Keratinocyte (primary cell): ENCODE results near the gene HESX1. TPM values are rescaled to one million over a fixed set of nuclear protein-coding genes. Genes with fewer than 3 reads are reported as not detected.

Experiments used
- DNase-seq: peaks from one replicate; pipeline ENCODE4 v3.0.0-alpha.2; 2011; ENCODE audit warnings: low read depth, missing footprints, low spot score
- FAIRE-seq: peaks from 2 replicates; lab custom pipeline; 2011; peaks lifted over from hg19 to GRCh38; lab: Jason Lieb, UNC
- H2AFZ ChIP-seq: 2 replicates; pipeline ENCODE4 v1.6.0; 2012; ENCODE audit warnings: low read length, control low read depth, inconsistent platforms; ENCODE audit not compliant: control insufficient read depth
- H3K27ac ChIP-seq: 2 replicates; pipeline ENCODE4 v1.5.1; 2011; ENCODE audit warnings: low read length; ENCODE audit not compliant: control insufficient read depth, insufficient read depth
- H3K27me3 ChIP-seq: 3 replicates; pipeline ENCODE4 v1.6.0; 2011; ENCODE audit warnings: low read length; ENCODE audit not compliant: control insufficient read depth, insufficient read depth; ENCODE audit errors: extremely low read depth
- H3K36me3 ChIP-seq, 2 experiments: 2 replicates in 1 of 2; 3 replicates in 1 of 2; pipeline ENCODE4 v1.5.1; 2011; ENCODE audit warnings: low read length in 2 of 2, mild to moderate bottlenecking in 1 of 2; ENCODE audit not compliant: control insufficient read depth in 2 of 2, insufficient read depth in 2 of 2; ENCODE audit errors: extremely low read depth in 1 of 2
- H3K4me1 ChIP-seq: 3 replicates; pipeline ENCODE4 v1.5.1; 2011; ENCODE audit warnings: low read length; ENCODE audit not compliant: control insufficient read depth, insufficient read depth; ENCODE audit errors: extremely low read depth
- H3K4me2 ChIP-seq: 3 replicates; pipeline ENCODE4 v1.6.0; 2011; ENCODE audit warnings: low read depth, low read length; ENCODE audit not compliant: control insufficient read depth, insufficient read depth; ENCODE audit errors: extremely low read depth
- H3K4me3 ChIP-seq, 3 experiments: fragments of 200-600 bp in 1 of 3; sonication (generic) in 1 of 3; 2 replicates in 2 of 3; 3 replicates in 1 of 3; pipeline ENCODE4 v1.5.1; 2011 to 2016; ENCODE audit warnings: low read length in 3 of 3, mild to moderate bottlenecking in 3 of 3, control low read depth in 2 of 3, inconsistent platforms in 1 of 3, low read depth in 1 of 3, mixed read lengths in 1 of 3, mixed run types in 1 of 3, moderate library complexity in 1 of 3; ENCODE audit not compliant: control insufficient read depth in 2 of 3, insufficient read depth in 2 of 3; ENCODE audit errors: extremely low read depth in 1 of 3
- H3K79me2 ChIP-seq: 2 replicates; pipeline ENCODE4 v1.6.0; 2012; ENCODE audit warnings: low read length; ENCODE audit not compliant: control insufficient read depth, insufficient read depth
- H3K9ac ChIP-seq: 3 replicates; pipeline ENCODE4 v1.6.0; 2011; ENCODE audit warnings: low read length; ENCODE audit not compliant: control insufficient read depth, insufficient read depth; ENCODE audit errors: extremely low read depth
- H3K9me1 ChIP-seq: 3 replicates; pipeline ENCODE4 v1.6.0; 2011; ENCODE audit warnings: low read length; ENCODE audit not compliant: control insufficient read depth, insufficient read depth; ENCODE audit errors: extremely low read depth
- H3K9me3 ChIP-seq: 2 replicates; pipeline ENCODE4 v1.5.1; 2012; ENCODE audit warnings: low read depth, low read length; ENCODE audit not compliant: control insufficient read depth
- H4K20me1 ChIP-seq: 3 replicates; pipeline ENCODE4 v1.6.0; 2011; ENCODE audit warnings: low read length; ENCODE audit not compliant: control insufficient read depth, insufficient read depth; ENCODE audit errors: extremely low read depth
- CTCF ChIP-seq, 3 experiments: IDR thresholded peaks in 1 of 3; conservative IDR thresholded peaks in 1 of 3; optimal IDR thresholded peaks in 1 of 3; 2 replicates in 2 of 3; 3 replicates in 1 of 3; pipeline versions ENCODE3 to v1.5.1; 2011; ENCODE audit warnings: low read length in 3 of 3, mild to moderate bottlenecking in 3 of 3, moderate library complexity in 2 of 3, control low read depth in 1 of 3, inconsistent platforms in 1 of 3; ENCODE audit not compliant: insufficient read depth in 2 of 3; ENCODE audit errors: extremely low read depth in 1 of 3
- EZH2 ChIP-seq: IDR thresholded peaks from one replicate; pipeline ENCODE4 v1.6.1; 2012; ENCODE audit warnings: inconsistent platforms, mild to moderate bottlenecking, low read length, moderate library complexity
- dilution Hi-C: fragments of 300-500 bp; cut with MboI; formaldehyde crosslinking; loops from one replicate; pipeline ENCODE4 v1.7.0; 2020; ENCODE audit warnings: low sequenced_read_pairs; ENCODE audit not compliant: extremely low pct_ligation_motif_present
- polyA plus RNA-seq, 5 experiments: library from polyadenylated mRNA; depleted of rRNA in 3 of 5; stranded (reverse) in 3 of 5; stranded (forward) in 1 of 5; unstranded in 1 of 5; fragments of >200 nt; gene quantifications; 1 replicate in 1 of 5; 2 replicates in 3 of 5; 3 replicates in 1 of 5; pipeline versions ENCODE4 v1.2.1 to v1.2.3, GENCODE V29; 2011 to 2012; ENCODE audit warnings: missing spikeins in 2 of 5, low read depth in 1 of 5, low replicate concordance in 1 of 5

Gene HESX1
- polyA plus RNA-seq, 1 donor (not counting 4 experiments of a cell fraction or from before 2014, with no cell fraction given) = 0.29 TPM

GRCh38 chr3:57169872-57170623, 29.7 kb downstream of the HESX1 start:
- Histone ChIP-seq H4K20me1 (no peaks in the 10 kb centered on the region), H3K4me1 (peaks cover 8% of the 10 kb centered on the region), H3K9me1 (no peaks in the 10 kb centered on the region), H3K79me2 (no peaks in the 10 kb centered on the region), H3K9me3 (no peaks in the 10 kb centered on the region), H3K27ac (peak overlapping the region; percentile 31), H2AFZ (peak overlapping the region; percentile 98), H3K9ac (peak overlapping the region; percentile 67), H3K4me3 (peak overlapping the region; percentile 35 to 76 (median 63)), H3K4me2 (peak overlapping the region; percentile 94), H3K27me3 (peaks cover 9% of the 10 kb centered on the region), H3K36me3 (no peaks in the 10 kb centered on the region)
- dilution Hi-C loops = no loop called here
- no peak for FAIRE-seq
- peak; percentile 25 for DNase-seq
- TF ChIP-seq CTCF (optimal IDR thresholded peaks at IDR 0.05 in 1 of 3, IDR thresholded peaks at IDR 0.05 in 1 of 3, conservative IDR thresholded peaks at IDR 0.05 in 1 of 3; ENCODE audit: extremely low read depth in 1 of 3, insufficient read depth in 2 of 3, low read length in 3 of 3) (peak; percentile 73 to 88 (median 83)), EZH2 (no peak)

- no peaks in the 10 kb centered on the region for H3K9me3 ChIP-seq
- no peak for TF ChIP-seq CTCF (optimal IDR thresholded peaks at IDR 0.05 in 1 of 3, IDR thresholded peaks at IDR 0.05 in 1 of 3, conservative IDR thresholded peaks at IDR 0.05 in 1 of 3; ENCODE audit: extremely low read depth in 1 of 3, insufficient read depth in 2 of 3, low read length in 3 of 3)
- no peak for TF ChIP-seq EZH2
- H3K4me3 ChIP-seq = no peak overlapping the region
- H3K4me2 ChIP-seq = no peak overlapping the region
- H3K79me2 ChIP-seq = no peaks in the 10 kb centered on the region
- H2AFZ ChIP-seq = no peak overlapping the region
- DNase-seq = no peak
- H3K9ac ChIP-seq = no peak overlapping the region
- dilution Hi-C loops = no loop called here
- H3K9me1 ChIP-seq = no peaks in the 10 kb centered on the region
- no peaks in the 10 kb centered on the region for H3K36me3 ChIP-seq
- H4K20me1 ChIP-seq = no peaks in the 10 kb centered on the region
- FAIRE-seq = no peak
- peaks cover 8% of the 10 kb centered on the region for H3K4me1 ChIP-seq
- peaks cover 18% of the 10 kb centered on the region for H3K27me3 ChIP-seq
- H3K27ac ChIP-seq = no peak overlapping the region
These were observed 30.7 kb downstream of the HESX1 start for GRCh38 chr3:57169108-57169507.
